CD8-positive, alpha-beta memory T cell (primary cell): ENCODE measurements around the gene RNF150. TPM values are rescaled to one million over a fixed set of nuclear protein-coding genes. Genes with fewer than 3 reads are reported as not detected.

ENCODE experiments used
- CTCF ChIA-PET: fragments of 350-600 bp; sonication (Branson Sonifier 250); formaldehyde crosslinking; loops from one replicate; lab custom pipeline; 2021; ENCODE audit warnings: antibody characterized with exemption; lab: Charles Lee
- POLR2A ChIA-PET: fragments of 350-600 bp; sonication (Branson Sonifier 250); formaldehyde crosslinking; loops from one replicate; lab custom pipeline; 2021; ENCODE audit warnings: antibody characterized with exemption; lab: Charles Lee
- DNase-seq, 5 donors: peaks; one replicate each; pipeline versions ENCODE4 v3.0.0 to v3.0.0-alpha.2; 2020 to 2022; ENCODE audit warnings: mixed read lengths in 1 of 5
- H3K27ac ChIP-seq: one replicate; pipeline ENCODE4 v1.7.0; 2013; ENCODE audit warnings: low read depth, mild to moderate bottlenecking, low read length, moderate library complexity
- H3K27me3 ChIP-seq: 2 replicates; pipeline ENCODE4 v1.7.0; 2013; ENCODE audit warnings: low read length, mild to moderate bottlenecking; ENCODE audit not compliant: insufficient read depth, poor library complexity, severe bottlenecking
- H3K36me3 ChIP-seq: 2 replicates; pipeline ENCODE4 v1.7.0; 2013; ENCODE audit warnings: mild to moderate bottlenecking, low read length, moderate library complexity; ENCODE audit not compliant: insufficient read depth
- H3K4me1 ChIP-seq: 2 replicates; pipeline ENCODE4 v1.7.0; 2013; ENCODE audit warnings: mild to moderate bottlenecking, low read length, moderate library complexity; ENCODE audit not compliant: insufficient read depth
- H3K4me3 ChIP-seq: 2 replicates; pipeline ENCODE4 v1.7.0; 2013; ENCODE audit warnings: mild to moderate bottlenecking, low read length
- H3K9me3 ChIP-seq: 2 replicates; pipeline ENCODE4 v1.7.0; 2013; ENCODE audit warnings: mild to moderate bottlenecking, low read length
- H3K27ac Mint-ChIP-seq, 8 donors: one replicate each; pipeline ENCODE4 v1.8.0; 2020 to 2021; ENCODE audit warnings: mixed read lengths in 8 of 8, mild to moderate bottlenecking in 6 of 8, inconsistent platforms in 3 of 8, moderate library complexity in 3 of 8
- H3K27me3 Mint-ChIP-seq, 2 donors: one replicate each; pipeline ENCODE4 v1.8.0; 2020 to 2021; ENCODE audit warnings: mixed read lengths in 2 of 2, mild to moderate bottlenecking in 1 of 2, moderate library complexity in 1 of 2
- H3K36me3 Mint-ChIP-seq, 3 donors: one replicate each; pipeline ENCODE4 v1.8.0; 2020 to 2021; ENCODE audit warnings: mixed read lengths in 3 of 3, inconsistent platforms in 1 of 3, mild to moderate bottlenecking in 1 of 3
- H3K4me1 Mint-ChIP-seq, 3 donors: one replicate each; pipeline ENCODE4 v1.8.0; 2020 to 2021; ENCODE audit warnings: mixed read lengths in 3 of 3, inconsistent platforms in 1 of 3, mild to moderate bottlenecking in 1 of 3
- H3K4me3 Mint-ChIP-seq, 7 donors: one replicate each; pipeline ENCODE4 v1.8.0; 2020 to 2021; ENCODE audit warnings: mixed read lengths in 7 of 7, mild to moderate bottlenecking in 6 of 7, moderate library complexity in 4 of 7, inconsistent platforms in 2 of 7
- H3K9me3 Mint-ChIP-seq, 5 donors: one replicate each; pipeline ENCODE4 v1.8.0; 2020 to 2022; ENCODE audit warnings: mixed read lengths in 5 of 5, mild to moderate bottlenecking in 3 of 5, moderate library complexity in 2 of 5, inconsistent platforms in 1 of 5
- polyA plus RNA-seq: library from polyadenylated mRNA; unstranded; fragments of 300-500 nt; fragmentation: Illumina TruSeq; gene quantifications from one replicate; pipeline ENCODE4 v1.2.3, GENCODE V29; 2021
- total RNA-seq, 2 experiments: library from RNA; stranded (reverse); gene quantifications; one replicate each; pipeline ENCODE4 v1.2.3, GENCODE V29; 2021

The RNF150 gene
- total RNA-seq = not detected
- not detected for polyA plus RNA-seq

GRCh38 chr4:141133146-141133998 is at the start of gene RNF150:
RNF150 (minus strand) TSS chr4:141133469.
- Mint-ChIP-seq H3K4me1 (peaks cover 9 to 19% (median 13%) of the 10 kb centered on the region in 3 donors), H3K9me3 (peaks cover 0 to 4% (median 0%) of the 10 kb centered on the region in 5 donors), H3K36me3 (no peaks in the 10 kb centered on the region), H3K4me3 (peak within 1 kb of the TSS; percentile 29 to 85 (median 80)), H3K27me3 (peaks cover 28 to 76% of the 10 kb centered on the region in 2 donors), H3K27ac (peak within 1 kb of the TSS in 1 of 8 donors; percentile 23)
- Histone ChIP-seq H3K4me1 (no peaks in the 10 kb centered on the region), H3K4me3 (no peak within 1 kb of the TSS), H3K27ac (no peak within 1 kb of the TSS), H3K9me3 (no peaks in the 10 kb centered on the region), H3K27me3 (no peaks in the 10 kb centered on the region), H3K36me3 (no peaks in the 10 kb centered on the region)
- DNase-seq = peak in 2 of 5 donors; percentile 1 to 44
- ChIA-PET POLR2A (no interaction called here), CTCF (no interaction called here)

- H3K27me3 Mint-ChIP-seq = peaks cover 4 to 9% of the 10 kb centered on the region in 2 donors
These were observed 47.9 kb upstream of the RNF150 start for GRCh38 chr4:141180991-141181761.

GRCh38 chr4:141179474-141180373 is 46.5 kb upstream of the RNF150 start:
- DNase-seq = no peak
- Histone ChIP-seq H3K36me3 (no peaks in the 10 kb centered on the region), H3K4me3 (no peak overlapping the region), H3K4me1 (no peaks in the 10 kb centered on the region), H3K27me3 (no peaks in the 10 kb centered on the region), H3K27ac (no peak overlapping the region), H3K9me3 (no peaks in the 10 kb centered on the region)
- H3K4me1 Mint-ChIP-seq = no peaks in the 10 kb centered on the region
- peaks cover 4 to 6% of the 10 kb centered on the region in 2 donors for H3K27me3 Mint-ChIP-seq
- no peak overlapping the region for H3K4me3 Mint-ChIP-seq
- ChIA-PET CTCF (no interaction called here), POLR2A (no interaction called here)
- no peaks in the 10 kb centered on the region for H3K36me3 Mint-ChIP-seq
- H3K9me3 Mint-ChIP-seq = peaks cover 0 to 5% (median 0%) of the 10 kb centered on the region in 5 donors
- H3K27ac Mint-ChIP-seq = no peak overlapping the region

More at GRCh38 chr4:141180991-141181761, 47.9 kb upstream of the RNF150 start:
- no peaks in the 10 kb centered on the region for H3K4me1 Mint-ChIP-seq
- ChIA-PET CTCF (no interaction called here), POLR2A (no interaction called here)
- no peak for DNase-seq
- no peaks in the 10 kb centered on the region for H3K36me3 Mint-ChIP-seq
- no peak overlapping the region for H3K4me3 Mint-ChIP-seq
- H3K4me3 ChIP-seq = no peak overlapping the region
- no peaks in the 10 kb centered on the region for H3K27me3 ChIP-seq
- peak overlapping the region in 1 of 8 donors; percentile 11 for H3K27ac Mint-ChIP-seq
- H3K9me3 Mint-ChIP-seq = peaks cover 0 to 5% (median 0%) of the 10 kb centered on the region in 5 donors
- no peaks in the 10 kb centered on the region for H3K36me3 ChIP-seq
- no peak overlapping the region for H3K27ac ChIP-seq
- no peaks in the 10 kb centered on the region for H3K4me1 ChIP-seq
- H3K9me3 ChIP-seq = no peaks in the 10 kb centered on the region

DNA sequence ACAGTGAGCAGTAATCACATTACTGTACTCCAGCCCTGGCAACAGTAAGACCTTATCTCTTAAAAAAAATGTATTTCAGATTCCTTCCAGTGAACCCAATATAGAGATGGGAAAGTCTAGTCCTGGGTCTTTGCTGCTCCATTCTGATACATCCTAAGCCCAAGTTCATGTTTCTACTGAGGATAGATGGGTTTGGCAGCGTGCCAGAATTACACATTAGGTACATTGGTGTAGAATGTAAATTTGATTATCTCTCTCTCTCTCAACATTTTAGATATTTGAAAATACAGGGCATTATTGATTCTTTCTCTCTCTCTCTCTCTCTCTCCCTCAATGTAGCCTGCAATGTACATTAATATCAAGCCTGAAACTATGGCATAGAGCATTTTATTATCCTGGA is 43.9 kb upstream of the RNF150 start:
- no peaks in the 10 kb centered on the region for H3K27me3 ChIP-seq
- Mint-ChIP-seq H3K27ac (no peak overlapping the region), H3K4me3 (no peak overlapping the region), H3K4me1 (no peaks in the 10 kb centered on the region), H3K36me3 (no peaks in the 10 kb centered on the region), H3K27me3 (peaks cover 0 to 10% of the 10 kb centered on the region in 2 donors), H3K9me3 (peaks cover 0 to 5% (median 0%) of the 10 kb centered on the region in 5 donors)
- CTCF ChIA-PET = no interaction called here
- no peaks in the 10 kb centered on the region for H3K9me3 ChIP-seq
- DNase-seq = no peak
- H3K4me3 ChIP-seq = no peak overlapping the region
- H3K27ac ChIP-seq = no peak overlapping the region
- H3K4me1 ChIP-seq = no peaks in the 10 kb centered on the region
- H3K36me3 ChIP-seq = no peaks in the 10 kb centered on the region
- POLR2A ChIA-PET = no interaction called here

DNA sequence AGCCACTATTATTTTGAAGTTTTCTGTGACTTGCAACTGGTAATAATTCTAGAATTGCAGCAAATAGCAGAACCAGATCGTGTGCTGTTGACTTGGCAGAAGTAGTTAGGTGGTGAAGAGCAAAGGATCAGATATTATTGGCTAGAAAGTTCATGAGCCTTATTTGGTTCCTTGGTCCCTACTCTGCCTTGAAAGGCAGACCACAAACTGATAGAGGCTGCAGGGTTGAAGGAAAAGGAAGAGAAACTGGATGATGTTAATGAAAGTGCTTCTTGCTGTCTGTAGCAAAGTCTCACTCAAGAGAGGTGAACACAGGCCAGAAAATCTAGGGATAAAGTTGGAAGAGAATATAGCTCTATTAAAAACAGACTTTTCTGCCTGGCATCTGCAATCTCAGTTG is 41.2 kb upstream of the RNF150 start:
- ChIA-PET POLR2A (no interaction called here), CTCF (interaction anchor here (1.0 kb wide), 1 partner anchor 8 kb away, joined by 4 read pairs; no protein-coding TSS in a partner anchor)
- no peaks in the 10 kb centered on the region for H3K4me1 Mint-ChIP-seq

GRCh38 chr4:141170671-141171070 is 37.4 kb upstream of the RNF150 start:
- H3K27me3 ChIP-seq = no peaks in the 10 kb centered on the region
- Mint-ChIP-seq H3K27ac (no peak overlapping the region), H3K9me3 (peaks cover 0 to 4% (median 2%) of the 10 kb centered on the region in 5 donors), H3K27me3 (peaks cover 5 to 7% of the 10 kb centered on the region in 2 donors), H3K4me1 (no peaks in the 10 kb centered on the region), H3K36me3 (no peaks in the 10 kb centered on the region), H3K4me3 (no peak overlapping the region)
- H3K36me3 ChIP-seq = no peaks in the 10 kb centered on the region
- no peak overlapping the region for H3K4me3 ChIP-seq
- no peak for DNase-seq
- no peaks in the 10 kb centered on the region for H3K4me1 ChIP-seq
- POLR2A ChIA-PET = no interaction called here
- no peak overlapping the region for H3K27ac ChIP-seq
- no peaks in the 10 kb centered on the region for H3K9me3 ChIP-seq
- CTCF ChIA-PET = no interaction called here

More for the DNA sequence above, 41.2 kb upstream of the RNF150 start:
- H3K27ac ChIP-seq = no peak overlapping the region
- DNase-seq = no peak
- H3K27me3 ChIP-seq = no peaks in the 10 kb centered on the region
- H3K36me3 Mint-ChIP-seq = no peaks in the 10 kb centered on the region
- H3K9me3 ChIP-seq = no peaks in the 10 kb centered on the region
- H3K27me3 Mint-ChIP-seq = peaks cover 0 to 7% of the 10 kb centered on the region in 2 donors
- no peak overlapping the region for H3K4me3 ChIP-seq
- H3K9me3 Mint-ChIP-seq = peaks cover 0 to 5% (median 0%) of the 10 kb centered on the region in 5 donors
- H3K4me3 Mint-ChIP-seq = no peak overlapping the region
- no peaks in the 10 kb centered on the region for H3K4me1 ChIP-seq
- H3K27ac Mint-ChIP-seq = no peak overlapping the region
- no peaks in the 10 kb centered on the region for H3K36me3 ChIP-seq

DNA sequence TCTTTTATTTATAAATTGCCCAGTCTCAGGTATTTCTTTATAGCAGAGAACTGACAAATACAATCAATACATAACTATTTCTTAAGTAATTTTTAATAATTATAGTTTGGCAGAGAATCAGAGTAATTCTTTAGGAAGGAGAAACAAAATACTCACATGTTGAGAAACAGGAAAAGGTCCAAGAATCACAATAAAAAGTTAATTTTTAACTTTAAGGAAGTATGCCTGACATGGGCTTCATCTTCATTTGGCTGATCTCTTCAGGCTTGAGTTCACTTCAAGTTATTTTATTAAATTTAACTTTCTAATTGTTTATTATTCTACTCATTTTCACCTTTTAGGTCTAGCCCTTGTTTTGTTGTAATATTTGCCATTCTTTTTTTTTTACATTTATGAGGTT is 36.1 kb upstream of the RNF150 start:
- peaks cover 0 to 6% (median 2%) of the 10 kb centered on the region in 5 donors for H3K9me3 Mint-ChIP-seq
- H3K4me3 Mint-ChIP-seq = no peak overlapping the region
- H3K4me1 Mint-ChIP-seq = no peaks in the 10 kb centered on the region
- DNase-seq = no peak
- Histone ChIP-seq H3K36me3 (no peaks in the 10 kb centered on the region), H3K4me1 (no peaks in the 10 kb centered on the region), H3K4me3 (no peak overlapping the region), H3K9me3 (no peaks in the 10 kb centered on the region), H3K27me3 (no peaks in the 10 kb centered on the region), H3K27ac (no peak overlapping the region)
- no peaks in the 10 kb centered on the region for H3K36me3 Mint-ChIP-seq
- CTCF ChIA-PET = no interaction called here
- no peak overlapping the region for H3K27ac Mint-ChIP-seq
- POLR2A ChIA-PET = no interaction called here
- H3K27me3 Mint-ChIP-seq = peaks cover 6 to 16% of the 10 kb centered on the region in 2 donors
